GM23338 (cell line): ENCODE results near the gene OSBPL7. TPM values are rescaled to one million over a fixed set of nuclear protein-coding genes. Genes with fewer than 3 reads are reported as not detected.

Experiments
- ATAC-seq: fragments of 200-7000 bp; cut with Tn5 transposase; 3 replicates; pipeline ENCODE4 v1.9.1; 2020
- DNase-seq: peaks from one replicate; pipeline ENCODE4 v3.0.0-alpha.2; 2015; ENCODE audit warnings: low spot score
- H2AFZ ChIP-seq: fragments of 200-600 bp; sonication (generic); 2 replicates; pipeline ENCODE4 v1.8.0; 2016; ENCODE audit warnings: antibody characterized with exemption, mild to moderate bottlenecking, moderate library complexity
- H3F3A ChIP-seq: fragments of 200-600 bp; sonication (generic); replicated peaks from 2 replicates; pipeline ENCODE4 v1.8.0; 2017; ENCODE audit warnings: antibody characterized with exemption, mixed run types, low read depth
- H3K27ac ChIP-seq: fragments of 200-600 bp; sonication (generic); 2 replicates; pipeline ENCODE4 v1.6.1; 2016; ENCODE audit warnings: low read depth
- H3K27me3 ChIP-seq: fragments of 200-600 bp; sonication (generic); 2 replicates; pipeline ENCODE4 v1.8.0; 2016; ENCODE audit warnings: mild to moderate bottlenecking, mixed run types, moderate library complexity; ENCODE audit not compliant: insufficient read depth
- H3K36me3 ChIP-seq: fragments of 200-600 bp; sonication (generic); 2 replicates; pipeline ENCODE4 v1.8.0; 2016; ENCODE audit warnings: mild to moderate bottlenecking; ENCODE audit not compliant: insufficient read depth
- H3K4me1 ChIP-seq: fragments of 200-600 bp; sonication (generic); 2 replicates; pipeline ENCODE4 v1.8.0; 2016; ENCODE audit warnings: mild to moderate bottlenecking, moderate library complexity; ENCODE audit not compliant: insufficient read depth
- H3K4me2 ChIP-seq: fragments of 200-600 bp; sonication (generic); 2 replicates; pipeline ENCODE4 v1.7.1; 2017; ENCODE audit warnings: mixed run types
- H3K4me3 ChIP-seq: fragments of 200-600 bp; sonication (generic); 2 replicates; pipeline ENCODE4 v1.6.1; 2016; ENCODE audit warnings: mixed run types
- H3K79me2 ChIP-seq: fragments of 200-600 bp; sonication (generic); replicated peaks from 2 replicates; pipeline ENCODE4 v1.8.0; 2017; ENCODE audit warnings: mild to moderate bottlenecking; ENCODE audit not compliant: insufficient read depth
- H3K9me2 ChIP-seq: fragments of 200-600 bp; sonication (generic); 2 replicates; pipeline ENCODE4 v1.8.0; 2017; ENCODE audit not compliant: insufficient read depth
- H4K20me1 ChIP-seq: fragments of 200-600 bp; sonication (generic); replicated peaks from 2 replicates; pipeline ENCODE4 v1.8.0; 2017; ENCODE audit warnings: mild to moderate bottlenecking; ENCODE audit not compliant: insufficient read depth
- H3K27ac Mint-ChIP-seq: 2 replicates; pipeline ENCODE4 v1.8.0; 2020; ENCODE audit warnings: inconsistent platforms, mild to moderate bottlenecking, moderate library complexity, mixed read lengths
- H3K27me3 Mint-ChIP-seq: 3 replicates; pipeline ENCODE4 v1.8.0; 2022; ENCODE audit warnings: low read depth, mild to moderate bottlenecking, moderate library complexity, mixed read lengths, inconsistent platforms; ENCODE audit not compliant: insufficient read depth, poor library complexity
- H3K36me3 Mint-ChIP-seq: 3 replicates; pipeline ENCODE4 v1.8.0; 2021; ENCODE audit warnings: low read depth, mild to moderate bottlenecking, inconsistent platforms, moderate library complexity, mixed read lengths
- H3K4me1 Mint-ChIP-seq: 3 replicates; pipeline ENCODE4 v1.8.0; 2020; ENCODE audit warnings: mild to moderate bottlenecking, inconsistent platforms, mixed read lengths
- H3K4me3 Mint-ChIP-seq: 3 replicates; pipeline ENCODE4 v1.8.0; 2021; ENCODE audit warnings: moderate library complexity, mild to moderate bottlenecking, inconsistent platforms, mixed read lengths
- H3K9me3 Mint-ChIP-seq: 3 replicates; pipeline ENCODE4 v1.8.0; 2020; ENCODE audit warnings: moderate library complexity, mild to moderate bottlenecking, inconsistent platforms, mixed read lengths
- EZH2 ChIP-seq: fragments of 200-600 bp; sonication (generic); IDR thresholded peaks from one replicate; pipeline ENCODE4 v1.8.0; 2017; ENCODE audit warnings: antibody characterized with exemption, mild to moderate bottlenecking, low read depth; ENCODE audit not compliant: unreplicated experiment
- EZH2phosphoT487 ChIP-seq: fragments of 200-600 bp; sonication (generic); IDR thresholded peaks from one replicate; pipeline ENCODE4 v1.8.1; 2018; ENCODE audit warnings: antibody characterized with exemption; ENCODE audit not compliant: unreplicated experiment
- JUNB ChIP-seq: IDR thresholded peaks from one replicate; pipeline ENCODE4 v1.6.1; 2016; ENCODE audit warnings: antibody characterized with exemption; ENCODE audit not compliant: unreplicated experiment
- NANOG ChIP-seq: IDR thresholded peaks from 2 replicates; pipeline ENCODE4 v1.6.1; 2016; ENCODE audit warnings: antibody characterized with exemption, borderline replicate concordance
- STAT1 ChIP-seq: IDR thresholded peaks from one replicate; pipeline ENCODE4 v1.6.1; 2016; ENCODE audit warnings: antibody characterized with exemption; ENCODE audit not compliant: unreplicated experiment
- ZNF114 ChIP-seq: fragments of 250-450 bp; sonication (Bioruptor Pico); IDR thresholded peaks from 2 replicates; pipeline ENCODE4 v1.5.0; 2020; ENCODE audit warnings: mild to moderate bottlenecking, moderate library complexity
- ZNF331 ChIP-seq: fragments of 250-450 bp; sonication (Bioruptor Pico); IDR thresholded peaks from 2 replicates; pipeline ENCODE4 v1.5.0; 2020; ENCODE audit warnings: low read depth, mild to moderate bottlenecking, moderate library complexity
- polyA plus RNA-seq: library from polyadenylated mRNA; unstranded; fragments of >200 nt; fragmentation: Nextera tagmentation; extraction: Ambion mirVana; gene quantifications from 2 replicates; pipeline ENCODE4 v1.2.1, GENCODE V29; 2016
- total RNA-seq: library from RNA; depleted of rRNA; stranded (reverse); fragments of >200 nt; shearing (Covaris generic); gene quantifications from 2 replicates; pipeline ENCODE4 v1.2.3, GENCODE V29; 2014
- TF ChIP-seq, protein P1 (sequence below): IDR thresholded peaks from one replicate; pipeline ENCODE4 v1.6.1; 2018; ENCODE audit warnings: antibody characterized with exemption; ENCODE audit not compliant: unreplicated experiment
- TF ChIP-seq, protein P2 (sequence below): IDR thresholded peaks from 2 replicates; pipeline ENCODE4 v1.6.1; 2016; ENCODE audit warnings: antibody characterized with exemption
- TF ChIP-seq, protein P3 (sequence below), 2 experiments: fragments of 200-600 bp in 1 of 2; sonication (generic) in 1 of 2; conservative IDR thresholded peaks; 2 replicates each; pipeline versions ENCODE4 v1.5.1 to v1.6.1; 2016 to 2017; ENCODE audit warnings: antibody characterized with exemption in 2 of 2, low read depth in 2 of 2, mild to moderate bottlenecking in 2 of 2, moderate library complexity in 1 of 2

OSBPL7 gene
- total and polyA plus RNA-seq, 2 experiments from 2014 or later = 3.4 to 8.1 TPM

DNA sequence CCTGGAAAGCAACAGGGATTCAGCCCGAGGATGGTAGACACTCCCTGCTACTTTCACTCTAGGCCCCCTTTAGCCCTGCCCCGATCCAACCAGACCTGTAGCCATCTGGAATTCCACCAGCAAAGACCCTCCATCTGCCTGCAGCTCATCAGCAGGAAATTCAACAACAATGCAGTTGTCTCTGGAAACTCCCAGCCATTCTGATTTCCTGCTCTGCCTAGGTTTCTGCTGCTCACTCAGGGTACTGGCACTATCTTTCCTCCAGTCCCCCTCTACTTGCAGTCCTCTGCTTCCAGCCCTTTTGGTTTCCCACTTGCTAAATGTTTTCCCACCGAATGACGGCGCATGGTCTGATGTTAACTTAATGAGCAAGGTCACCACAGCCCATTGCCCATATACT lies 32.0 kb upstream of the OSBPL7 start (continued):
- TF ChIP-seq, protein P1, sequence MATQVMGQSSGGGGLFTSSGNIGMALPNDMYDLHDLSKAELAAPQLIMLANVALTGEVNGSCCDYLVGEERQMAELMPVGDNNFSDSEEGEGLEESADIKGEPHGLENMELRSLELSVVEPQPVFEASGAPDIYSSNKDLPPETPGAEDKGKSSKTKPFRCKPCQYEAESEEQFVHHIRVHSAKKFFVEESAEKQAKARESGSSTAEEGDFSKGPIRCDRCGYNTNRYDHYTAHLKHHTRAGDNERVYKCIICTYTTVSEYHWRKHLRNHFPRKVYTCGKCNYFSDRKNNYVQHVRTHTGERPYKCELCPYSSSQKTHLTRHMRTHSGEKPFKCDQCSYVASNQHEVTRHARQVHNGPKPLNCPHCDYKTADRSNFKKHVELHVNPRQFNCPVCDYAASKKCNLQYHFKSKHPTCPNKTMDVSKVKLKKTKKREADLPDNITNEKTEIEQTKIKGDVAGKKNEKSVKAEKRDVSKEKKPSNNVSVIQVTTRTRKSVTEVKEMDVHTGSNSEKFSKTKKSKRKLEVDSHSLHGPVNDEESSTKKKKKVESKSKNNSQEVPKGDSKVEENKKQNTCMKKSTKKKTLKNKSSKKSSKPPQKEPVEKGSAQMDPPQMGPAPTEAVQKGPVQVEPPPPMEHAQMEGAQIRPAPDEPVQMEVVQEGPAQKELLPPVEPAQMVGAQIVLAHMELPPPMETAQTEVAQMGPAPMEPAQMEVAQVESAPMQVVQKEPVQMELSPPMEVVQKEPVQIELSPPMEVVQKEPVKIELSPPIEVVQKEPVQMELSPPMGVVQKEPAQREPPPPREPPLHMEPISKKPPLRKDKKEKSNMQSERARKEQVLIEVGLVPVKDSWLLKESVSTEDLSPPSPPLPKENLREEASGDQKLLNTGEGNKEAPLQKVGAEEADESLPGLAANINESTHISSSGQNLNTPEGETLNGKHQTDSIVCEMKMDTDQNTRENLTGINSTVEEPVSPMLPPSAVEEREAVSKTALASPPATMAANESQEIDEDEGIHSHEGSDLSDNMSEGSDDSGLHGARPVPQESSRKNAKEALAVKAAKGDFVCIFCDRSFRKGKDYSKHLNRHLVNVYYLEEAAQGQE = no peak
- TF ChIP-seq, protein P2, sequence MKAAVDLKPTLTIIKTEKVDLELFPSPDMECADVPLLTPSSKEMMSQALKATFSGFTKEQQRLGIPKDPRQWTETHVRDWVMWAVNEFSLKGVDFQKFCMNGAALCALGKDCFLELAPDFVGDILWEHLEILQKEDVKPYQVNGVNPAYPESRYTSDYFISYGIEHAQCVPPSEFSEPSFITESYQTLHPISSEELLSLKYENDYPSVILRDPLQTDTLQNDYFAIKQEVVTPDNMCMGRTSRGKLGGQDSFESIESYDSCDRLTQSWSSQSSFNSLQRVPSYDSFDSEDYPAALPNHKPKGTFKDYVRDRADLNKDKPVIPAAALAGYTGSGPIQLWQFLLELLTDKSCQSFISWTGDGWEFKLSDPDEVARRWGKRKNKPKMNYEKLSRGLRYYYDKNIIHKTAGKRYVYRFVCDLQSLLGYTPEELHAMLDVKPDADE = no peak
- no peak for TF ChIP-seq EZH2phosphoT487
- no peak for TF ChIP-seq STAT1
- no peak for TF ChIP-seq JUNB
- TF ChIP-seq EZH2 = no peak

DNA sequence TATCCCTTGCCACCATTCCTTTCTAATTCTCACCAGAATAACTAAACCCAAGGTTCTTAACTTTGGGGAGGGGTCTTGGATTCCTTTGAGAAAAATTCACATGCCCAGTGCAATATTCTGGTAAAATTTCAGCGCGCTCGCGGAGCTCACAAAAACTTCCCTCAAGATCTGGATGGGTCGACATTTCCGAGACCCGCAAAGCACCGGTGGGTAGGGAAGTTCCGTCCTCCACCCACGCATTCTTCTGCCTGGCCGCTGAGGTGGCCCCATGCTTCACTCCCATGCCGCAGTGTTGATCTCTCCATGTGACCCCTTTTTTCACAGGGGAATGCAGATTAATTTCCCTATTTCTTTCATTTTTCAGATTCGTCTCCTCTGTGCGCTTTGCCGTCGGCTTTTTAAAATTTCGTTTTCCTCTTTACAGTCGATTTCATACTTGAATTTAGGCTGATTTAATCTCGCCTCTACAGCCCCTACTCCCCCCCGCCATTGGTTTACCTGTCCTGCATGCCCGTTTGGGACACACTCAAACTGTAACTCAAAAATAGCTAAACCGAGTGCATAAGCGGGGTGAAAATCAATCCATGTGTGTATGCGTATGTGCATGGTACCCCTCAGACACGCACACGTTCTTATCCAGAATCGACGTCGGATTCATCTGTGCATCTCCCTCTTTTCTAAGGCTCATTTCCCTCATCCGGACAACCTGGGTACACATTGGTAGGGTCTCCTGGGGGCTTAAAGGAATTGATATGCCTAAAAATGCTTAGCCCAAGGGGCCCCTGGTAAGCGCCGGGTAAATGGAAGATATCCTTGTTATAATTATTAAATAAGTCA lies 30.7 kb upstream of the OSBPL7 start:
- H3K27me3 Mint-ChIP-seq = peaks cover 85% of the 10 kb centered on the region
- Histone ChIP-seq H2AFZ (peak overlapping the region; percentile 95), H3K27me3 (peaks cover 96% of the 10 kb centered on the region)

More for the DNA sequence above, 30.7 kb upstream of the OSBPL7 start:
- DNase-seq = peak; percentile 10
- Histone ChIP-seq H3K9me2 (no peaks in the 10 kb centered on the region), H4K20me1 (peaks cover 4% of the 10 kb centered on the region; the same call in 1 of the 2 replicates), H3K4me1 (peaks cover 39% of the 10 kb centered on the region), H3K27ac (no peak overlapping the region), H3K4me2 (peak overlapping the region; percentile 96), H3F3A (peaks cover 19% of the 10 kb centered on the region; the same call in 1 of the 2 replicates), H3K4me3 (peak overlapping the region; percentile 58), H3K79me2 (no peaks in the 10 kb centered on the region), H3K36me3 (no peaks in the 10 kb centered on the region)
- Mint-ChIP-seq H3K27ac (no peak overlapping the region), H3K4me1 (peaks cover 47% of the 10 kb centered on the region), H3K9me3 (no peaks in the 10 kb centered on the region), H3K4me3 (peak overlapping the region; percentile 68), H3K36me3 (no peaks in the 10 kb centered on the region)
- TF ChIP-seq JUNB = no peak
- TF ChIP-seq ZNF114 (CRISPR knock-in tag) = no peak
- TF ChIP-seq, protein P3, sequence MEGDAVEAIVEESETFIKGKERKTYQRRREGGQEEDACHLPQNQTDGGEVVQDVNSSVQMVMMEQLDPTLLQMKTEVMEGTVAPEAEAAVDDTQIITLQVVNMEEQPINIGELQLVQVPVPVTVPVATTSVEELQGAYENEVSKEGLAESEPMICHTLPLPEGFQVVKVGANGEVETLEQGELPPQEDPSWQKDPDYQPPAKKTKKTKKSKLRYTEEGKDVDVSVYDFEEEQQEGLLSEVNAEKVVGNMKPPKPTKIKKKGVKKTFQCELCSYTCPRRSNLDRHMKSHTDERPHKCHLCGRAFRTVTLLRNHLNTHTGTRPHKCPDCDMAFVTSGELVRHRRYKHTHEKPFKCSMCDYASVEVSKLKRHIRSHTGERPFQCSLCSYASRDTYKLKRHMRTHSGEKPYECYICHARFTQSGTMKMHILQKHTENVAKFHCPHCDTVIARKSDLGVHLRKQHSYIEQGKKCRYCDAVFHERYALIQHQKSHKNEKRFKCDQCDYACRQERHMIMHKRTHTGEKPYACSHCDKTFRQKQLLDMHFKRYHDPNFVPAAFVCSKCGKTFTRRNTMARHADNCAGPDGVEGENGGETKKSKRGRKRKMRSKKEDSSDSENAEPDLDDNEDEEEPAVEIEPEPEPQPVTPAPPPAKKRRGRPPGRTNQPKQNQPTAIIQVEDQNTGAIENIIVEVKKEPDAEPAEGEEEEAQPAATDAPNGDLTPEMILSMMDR (conservative IDR thresholded peaks at IDR 0.05; ENCODE audit: low read depth in 2 of 2) = no peak
- TF ChIP-seq NANOG = no peak
- TF ChIP-seq STAT1 = no peak
- TF ChIP-seq, protein P2 = no peak
- TF ChIP-seq EZH2 = peak; percentile 84
- no peak for TF ChIP-seq ZNF331 (CRISPR knock-in tag)
- ATAC-seq = no peak
